M059J (cell line): ENCODE data around the gene CREB3L2. TPM values are rescaled to one million over a fixed set of nuclear protein-coding genes. Genes with fewer than 3 reads are reported as not detected.
"Not testable (repeated sequence)": the region's sequence is repeated elsewhere in the genome, so short reads cannot be mapped to it uniquely, and the experiment has no call there.

ENCODE experiments used
- DNase-seq: peaks from one replicate; pipeline ENCODE4 v3.0.0-alpha.2; 2012; ENCODE audit warnings: low read depth
- total RNA-seq: library from RNA; depleted of rRNA; stranded (reverse); fragments of >200 nt; shearing (Covaris generic); gene quantifications from 2 replicates; pipeline ENCODE4 v1.2.3, GENCODE V29; 2014; rRNA removed

CREB3L2 gene
- total RNA-seq, 1 experiment from 2014 or later = 31.9 TPM

GRCh38 chr7:137839903-137840779 lies 161.7 kb downstream of the CREB3L2 start:
- no peak for DNase-seq

GRCh38 chr7:137838706-137839315 lies 163.1 kb downstream of the CREB3L2 start:
- DNase-seq = no peak

- DNase-seq = no peak
Observed at GRCh38 chr7:137836541-137836940, 165.3 kb downstream of the CREB3L2 start.

GRCh38 chr7:137836113-137836509 lies 165.8 kb downstream of the CREB3L2 start:
- no peak for DNase-seq

GRCh38 chr7:137835486-137836112 lies 166.3 kb downstream of the CREB3L2 start:
- DNase-seq = no peak

GRCh38 chr7:137834552-137834951 lies 167.3 kb downstream of the CREB3L2 start:
- no peak for DNase-seq

- DNase-seq = not testable (repeated sequence)
Observed at GRCh38 chr7:137832990-137833389, 168.9 kb downstream of the CREB3L2 start.

GRCh38 chr7:137832382-137832781 lies 169.5 kb downstream of the CREB3L2 start:
- no peak for DNase-seq

- DNase-seq = not testable (repeated sequence)
Observed at GRCh38 chr7:137831555-137831954, 170.3 kb downstream of the CREB3L2 start.

- DNase-seq = no peak
Observed at GRCh38 chr7:137829337-137829992, 172.4 kb downstream of the CREB3L2 start.

GRCh38 chr7:137828456-137828855 lies 173.4 kb downstream of the CREB3L2 start:
- no peak for DNase-seq

GRCh38 chr7:137825489-137825888 lies 176.4 kb downstream of the CREB3L2 start:
- no peak for DNase-seq

Other genes starting within 250 kb of the CREB3L2 start
- gene DGKI, start 155.1 kb downstream of the CREB3L2 start, total RNA-seq = 0.12 and 1.1 TPM in 2 replicates
- gene AKR1D1, start 74.4 kb upstream of the CREB3L2 start, total RNA-seq = not detected in 2 replicates